ENCODE results near the gene PDLIM3.

The PDLIM3 gene

GRCh38 chr4:185488650-185489049, 46.7 kb downstream of the PDLIM3 start:
- no peak overlapping the region for H3K4me3 ChIP-seq (ENCODE audit: low read length)
- no peak for TF ChIP-seq CTCF (conservative IDR thresholded peaks at IDR 0.05; ENCODE audit: low read depth, low read length)
- no peak for DNase-seq (ENCODE audit: low read depth)

- no peak overlapping the region for H3K4me3 ChIP-seq (ENCODE audit: low read length)
- TF ChIP-seq CTCF (conservative IDR thresholded peaks at IDR 0.05; ENCODE audit: low read depth, low read length): no peak
- no peak for DNase-seq (ENCODE audit: low read depth)
Observed at GRCh38 chr4:185481401-185481800, 53.9 kb downstream of the PDLIM3 start.

GRCh38 chr4:185480016-185480732, 55.1 kb downstream of the PDLIM3 start:
- no peak for DNase-seq (ENCODE audit: low read depth)
- TF ChIP-seq CTCF (conservative IDR thresholded peaks at IDR 0.05; ENCODE audit: low read depth, low read length): no peak
- no peak overlapping the region for H3K4me3 ChIP-seq (ENCODE audit: low read length)

GRCh38 chr4:185479507-185479971, 55.8 kb downstream of the PDLIM3 start:
- no peak for TF ChIP-seq CTCF (conservative IDR thresholded peaks at IDR 0.05; ENCODE audit: low read depth, low read length)
- DNase-seq (ENCODE audit: low read depth): no peak
- no peak overlapping the region for H3K4me3 ChIP-seq (ENCODE audit: low read length)

GRCh38 chr4:185473247-185473646, 62.1 kb downstream of the PDLIM3 start:
- DNase-seq (ENCODE audit: low read depth): no peak

GRCh38 chr4:185472103-185472542, 63.2 kb downstream of the PDLIM3 start:
- no peak for DNase-seq (ENCODE audit: low read depth)
- H3K4me3 ChIP-seq (ENCODE audit: low read length): peak overlapping the region; percentile 70
- TF ChIP-seq CTCF (conservative IDR thresholded peaks at IDR 0.05; ENCODE audit: low read depth, low read length): no peak

More at GRCh38 chr4:185473247-185473646, 62.1 kb downstream of the PDLIM3 start:
- no peak for TF ChIP-seq CTCF (conservative IDR thresholded peaks at IDR 0.05; ENCODE audit: low read depth, low read length)
- no peak overlapping the region for H3K4me3 ChIP-seq (ENCODE audit: low read length)

Data from retinal pigment epithelial cell (primary cell).